ENCODE results near the gene ZNF680. TPM values are rescaled to one million over a fixed set of nuclear protein-coding genes. Genes with fewer than 3 reads are reported as not detected.

ZNF680 gene
- total and polyA plus RNA-seq, 2 experiments from 2014 or later = 27.3 to 62.5 TPM

GRCh38 chr7:64606385-64606784 lies 43.5 kb upstream of the ZNF680 start:
- Mint-ChIP-seq H3K36me3 (ENCODE audit: low read depth) (peaks cover 91% of the 10 kb centered on the region), H3K4me1 (no peaks in the 10 kb centered on the region), H3K27ac (no peak overlapping the region), H3K4me3 (no peak overlapping the region), H3K27me3 (ENCODE audit: insufficient read depth, low read depth, poor library complexity) (peaks cover 2% of the 10 kb centered on the region), H3K9me3 (peaks cover 67% of the 10 kb centered on the region)
- Histone ChIP-seq H3K4me2 (no peak overlapping the region), H3K36me3 (ENCODE audit: insufficient read depth) (peaks cover 8% of the 10 kb centered on the region; the same call in 1 of the 2 replicates), H4K20me1 (replicated peaks; ENCODE audit: insufficient read depth) (no peaks in the 10 kb centered on the region), H2AFZ (no peak overlapping the region), H3K27me3 (ENCODE audit: insufficient read depth) (no peaks in the 10 kb centered on the region), H3K9me2 (ENCODE audit: insufficient read depth) (no peaks in the 10 kb centered on the region), H3K27ac (ENCODE audit: low read depth) (no peak overlapping the region), H3F3A (replicated peaks; ENCODE audit: low read depth) (no peaks in the 10 kb centered on the region), H3K79me2 (replicated peaks; ENCODE audit: insufficient read depth) (no peaks in the 10 kb centered on the region), H3K4me1 (ENCODE audit: insufficient read depth) (no peaks in the 10 kb centered on the region), H3K4me3 (no peak overlapping the region)
- no peak for DNase-seq (ENCODE audit: low spot score)
- no peak for TF ChIP-seq EZH2 (IDR thresholded peaks at IDR 0.05; ENCODE audit: low read depth, unreplicated experiment)
- TF ChIP-seq ZNF114 (CRISPR knock-in tag; IDR thresholded peaks at IDR 0.05) = no peak
- no peak for TF ChIP-seq JUNB (IDR thresholded peaks at IDR 0.05; ENCODE audit: unreplicated experiment)
- TF ChIP-seq STAT1 (IDR thresholded peaks at IDR 0.05; ENCODE audit: unreplicated experiment) = no peak
- TF ChIP-seq ETS1 (IDR thresholded peaks at IDR 0.05) = no peak
- no peak for TF ChIP-seq POLR2AphosphoS5 (IDR thresholded peaks at IDR 0.05; ENCODE audit: low read depth)
- TF ChIP-seq NANOG (IDR thresholded peaks at IDR 0.05; ENCODE audit: borderline replicate concordance) = no peak
- TF ChIP-seq CREB1 (CRISPR knock-in tag; IDR thresholded peaks at IDR 0.05; ENCODE audit: low read depth) = no peak
- no peak for TF ChIP-seq ZNF462 (CRISPR knock-in tag; IDR thresholded peaks at IDR 0.05)
- TF ChIP-seq, protein P1, sequence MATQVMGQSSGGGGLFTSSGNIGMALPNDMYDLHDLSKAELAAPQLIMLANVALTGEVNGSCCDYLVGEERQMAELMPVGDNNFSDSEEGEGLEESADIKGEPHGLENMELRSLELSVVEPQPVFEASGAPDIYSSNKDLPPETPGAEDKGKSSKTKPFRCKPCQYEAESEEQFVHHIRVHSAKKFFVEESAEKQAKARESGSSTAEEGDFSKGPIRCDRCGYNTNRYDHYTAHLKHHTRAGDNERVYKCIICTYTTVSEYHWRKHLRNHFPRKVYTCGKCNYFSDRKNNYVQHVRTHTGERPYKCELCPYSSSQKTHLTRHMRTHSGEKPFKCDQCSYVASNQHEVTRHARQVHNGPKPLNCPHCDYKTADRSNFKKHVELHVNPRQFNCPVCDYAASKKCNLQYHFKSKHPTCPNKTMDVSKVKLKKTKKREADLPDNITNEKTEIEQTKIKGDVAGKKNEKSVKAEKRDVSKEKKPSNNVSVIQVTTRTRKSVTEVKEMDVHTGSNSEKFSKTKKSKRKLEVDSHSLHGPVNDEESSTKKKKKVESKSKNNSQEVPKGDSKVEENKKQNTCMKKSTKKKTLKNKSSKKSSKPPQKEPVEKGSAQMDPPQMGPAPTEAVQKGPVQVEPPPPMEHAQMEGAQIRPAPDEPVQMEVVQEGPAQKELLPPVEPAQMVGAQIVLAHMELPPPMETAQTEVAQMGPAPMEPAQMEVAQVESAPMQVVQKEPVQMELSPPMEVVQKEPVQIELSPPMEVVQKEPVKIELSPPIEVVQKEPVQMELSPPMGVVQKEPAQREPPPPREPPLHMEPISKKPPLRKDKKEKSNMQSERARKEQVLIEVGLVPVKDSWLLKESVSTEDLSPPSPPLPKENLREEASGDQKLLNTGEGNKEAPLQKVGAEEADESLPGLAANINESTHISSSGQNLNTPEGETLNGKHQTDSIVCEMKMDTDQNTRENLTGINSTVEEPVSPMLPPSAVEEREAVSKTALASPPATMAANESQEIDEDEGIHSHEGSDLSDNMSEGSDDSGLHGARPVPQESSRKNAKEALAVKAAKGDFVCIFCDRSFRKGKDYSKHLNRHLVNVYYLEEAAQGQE (IDR thresholded peaks at IDR 0.05; ENCODE audit: unreplicated experiment) = no peak
- TF ChIP-seq ZNF331 (CRISPR knock-in tag; IDR thresholded peaks at IDR 0.05; ENCODE audit: low read depth) = no peak
- TF ChIP-seq EZH2phosphoT487 (IDR thresholded peaks at IDR 0.05; ENCODE audit: unreplicated experiment) = no peak
- TF ChIP-seq, protein P2, sequence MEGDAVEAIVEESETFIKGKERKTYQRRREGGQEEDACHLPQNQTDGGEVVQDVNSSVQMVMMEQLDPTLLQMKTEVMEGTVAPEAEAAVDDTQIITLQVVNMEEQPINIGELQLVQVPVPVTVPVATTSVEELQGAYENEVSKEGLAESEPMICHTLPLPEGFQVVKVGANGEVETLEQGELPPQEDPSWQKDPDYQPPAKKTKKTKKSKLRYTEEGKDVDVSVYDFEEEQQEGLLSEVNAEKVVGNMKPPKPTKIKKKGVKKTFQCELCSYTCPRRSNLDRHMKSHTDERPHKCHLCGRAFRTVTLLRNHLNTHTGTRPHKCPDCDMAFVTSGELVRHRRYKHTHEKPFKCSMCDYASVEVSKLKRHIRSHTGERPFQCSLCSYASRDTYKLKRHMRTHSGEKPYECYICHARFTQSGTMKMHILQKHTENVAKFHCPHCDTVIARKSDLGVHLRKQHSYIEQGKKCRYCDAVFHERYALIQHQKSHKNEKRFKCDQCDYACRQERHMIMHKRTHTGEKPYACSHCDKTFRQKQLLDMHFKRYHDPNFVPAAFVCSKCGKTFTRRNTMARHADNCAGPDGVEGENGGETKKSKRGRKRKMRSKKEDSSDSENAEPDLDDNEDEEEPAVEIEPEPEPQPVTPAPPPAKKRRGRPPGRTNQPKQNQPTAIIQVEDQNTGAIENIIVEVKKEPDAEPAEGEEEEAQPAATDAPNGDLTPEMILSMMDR (conservative IDR thresholded peaks at IDR 0.05; ENCODE audit: low read depth in 2 of 2) = no peak
- no peak for ATAC-seq

Data from GM23338 (cell line).